ENCODE results near the gene SCUBE3.

Gene SCUBE3

DNA sequence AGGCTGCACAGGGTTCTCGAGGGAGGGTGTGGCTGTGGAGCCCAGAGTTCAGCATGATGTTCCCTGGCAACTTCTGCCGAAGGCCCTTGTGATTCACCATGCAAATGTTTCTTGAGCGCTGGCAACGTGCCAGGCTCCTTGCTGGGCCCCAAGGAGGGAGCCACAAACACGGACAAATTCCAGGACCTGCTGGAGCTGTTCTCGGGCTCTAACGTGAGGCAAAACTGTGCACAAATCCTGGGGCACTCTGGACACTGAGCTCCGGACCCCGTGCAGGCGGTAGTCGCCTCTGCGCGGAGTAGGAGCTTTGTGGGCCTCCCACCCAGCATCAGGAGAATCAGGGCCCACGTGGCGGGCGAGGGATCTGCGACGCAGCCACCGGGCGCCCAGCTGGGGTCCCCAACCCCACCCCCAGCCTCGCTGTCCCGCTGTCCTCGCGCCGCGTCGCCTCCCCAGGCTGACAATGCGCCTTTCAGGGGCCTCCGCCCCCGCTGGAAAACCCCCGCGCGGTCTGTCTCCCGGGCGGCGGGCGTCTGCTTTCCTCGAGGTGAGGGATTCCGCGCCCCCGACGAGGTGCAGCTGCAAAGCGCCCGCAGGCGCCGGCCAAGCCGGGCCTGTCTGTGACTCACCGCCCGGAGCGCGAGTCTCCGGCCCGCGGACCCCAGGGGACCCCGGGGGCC lies 31.7 kb upstream of the SCUBE3 start:
- DNase-seq = no peak

DNA sequence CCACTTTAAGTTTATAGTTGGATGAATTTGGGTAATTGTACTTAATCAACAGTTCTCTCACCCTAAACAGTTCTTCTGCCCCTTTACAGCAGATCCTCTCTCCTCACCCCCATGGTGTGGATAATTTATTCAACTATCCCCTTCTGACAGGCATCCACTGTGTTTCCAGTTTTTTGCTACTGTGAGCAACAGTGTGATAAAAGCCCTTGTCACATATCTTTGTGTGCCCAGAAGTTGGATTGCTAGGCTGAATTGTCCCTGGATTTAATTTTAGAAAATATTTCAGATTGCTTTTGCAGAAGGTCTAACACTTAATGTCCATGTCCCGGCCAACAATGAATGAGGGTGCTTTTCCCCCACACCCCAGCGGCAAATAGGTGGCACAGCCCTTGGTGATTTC lies 30.5 kb upstream of the SCUBE3 start:
- no peak for DNase-seq

DNA sequence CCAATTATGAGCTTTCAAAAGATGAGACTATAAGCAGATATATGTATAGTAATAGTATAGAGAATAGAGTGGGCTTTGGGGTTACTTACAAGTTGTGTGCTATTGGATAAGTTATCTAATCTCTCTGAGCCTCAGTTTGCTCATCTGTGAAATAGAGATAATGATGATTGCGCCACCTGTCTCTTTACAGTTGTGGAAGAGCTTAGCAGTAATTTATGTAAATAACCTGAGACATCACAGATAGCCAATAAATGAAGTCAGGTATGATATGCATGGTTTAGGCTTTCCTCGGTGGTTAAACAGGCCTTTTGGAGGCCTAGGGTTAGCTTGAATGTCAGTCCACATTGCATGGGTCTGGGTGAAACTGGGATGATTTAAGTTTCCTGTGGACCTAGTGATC lies 29.8 kb upstream of the SCUBE3 start:
- DNase-seq = no peak

DNA sequence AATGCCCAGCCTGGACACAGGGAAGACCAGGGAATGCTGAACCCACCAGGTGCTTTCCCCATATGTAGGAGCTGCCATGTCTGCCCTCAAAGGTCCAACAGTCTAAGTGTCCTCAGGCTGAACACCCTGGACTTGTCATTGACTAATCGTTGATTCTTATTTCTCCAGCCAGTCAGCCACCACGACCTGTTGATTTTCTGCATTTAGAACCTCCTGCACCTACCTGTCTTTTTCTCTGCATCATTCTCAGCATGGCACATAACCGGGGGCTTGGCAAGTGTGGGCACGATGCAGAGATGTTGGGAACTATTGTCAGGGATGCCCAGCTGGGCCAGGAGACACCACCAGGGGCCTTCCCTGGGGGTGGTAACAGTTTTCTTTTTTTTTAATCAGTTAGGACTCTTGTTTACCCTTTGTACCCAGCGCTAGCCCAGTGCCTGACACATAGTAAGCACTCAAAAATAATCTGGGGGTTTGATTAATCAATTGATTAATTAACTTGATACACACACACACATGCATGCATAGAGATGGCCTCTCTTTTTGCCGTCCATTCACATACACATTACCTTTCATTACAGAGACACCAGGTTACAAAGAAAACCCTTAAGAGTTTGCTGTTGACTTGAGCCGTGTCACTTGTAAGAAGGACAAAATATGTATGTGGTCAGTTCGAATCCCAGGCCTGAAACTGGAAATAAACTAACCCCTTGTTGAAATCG lies 29.0 kb upstream of the SCUBE3 start:
- no peak for DNase-seq

DNA sequence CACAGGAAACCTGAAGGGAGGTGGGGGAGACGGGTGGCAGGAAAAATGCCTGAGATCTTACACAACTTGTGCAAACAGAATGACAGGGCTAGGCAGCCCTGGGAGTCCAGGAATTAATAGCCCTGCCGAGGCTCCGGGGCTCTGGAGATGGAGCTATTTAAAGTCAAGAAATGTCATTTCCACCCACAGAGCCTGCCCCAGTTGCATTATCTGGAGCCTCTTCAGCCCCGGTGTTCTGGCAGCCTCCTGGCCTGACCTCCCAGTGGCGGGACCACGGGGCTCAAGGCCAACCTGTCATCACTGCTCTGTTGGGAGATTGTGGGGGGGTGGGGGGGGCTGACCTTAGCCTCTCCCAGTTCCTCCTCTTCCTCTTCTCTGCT lies 28.5 kb upstream of the SCUBE3 start:
- DNase-seq = no peak

DNA sequence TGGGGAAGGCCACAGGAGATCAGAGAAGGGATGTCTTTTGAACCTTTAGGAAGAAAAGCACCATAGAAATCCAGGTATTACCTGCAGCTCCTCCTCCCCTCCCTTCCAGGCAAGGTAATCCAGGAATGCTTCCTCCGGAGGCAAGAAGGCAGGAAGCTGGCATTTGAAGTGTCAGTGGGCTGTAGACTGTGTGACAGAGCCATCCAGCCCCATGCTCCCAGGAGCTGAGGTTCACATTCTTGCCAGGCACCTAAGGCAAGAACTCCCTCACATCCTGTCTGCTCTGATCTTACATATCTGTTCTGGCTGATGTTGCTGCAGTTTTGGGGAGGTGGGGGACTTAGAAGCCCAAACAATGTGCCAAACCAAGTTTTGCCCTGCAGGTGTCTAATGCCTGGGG lies 27.8 kb upstream of the SCUBE3 start:
- no peak for DNase-seq

DNA sequence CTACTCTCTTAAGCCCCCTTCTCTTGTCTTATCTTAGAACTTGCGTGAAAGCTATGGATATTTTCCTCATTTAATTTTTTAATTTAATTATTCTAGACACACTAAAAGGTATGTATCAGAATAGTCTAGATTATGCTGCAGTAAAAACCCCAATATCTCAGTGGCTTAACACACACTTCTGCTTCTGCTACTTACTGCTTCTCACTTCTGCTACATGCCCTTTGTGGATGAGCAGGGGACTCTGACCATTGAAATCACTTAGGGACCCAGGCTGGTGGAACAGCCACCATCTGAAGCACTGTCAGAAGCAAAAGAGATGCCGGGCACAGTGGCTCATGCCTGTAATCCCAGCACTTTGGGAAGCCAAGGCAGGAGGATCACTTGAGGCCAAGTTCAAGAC lies 27.2 kb upstream of the SCUBE3 start:
- DNase-seq = no peak

DNA sequence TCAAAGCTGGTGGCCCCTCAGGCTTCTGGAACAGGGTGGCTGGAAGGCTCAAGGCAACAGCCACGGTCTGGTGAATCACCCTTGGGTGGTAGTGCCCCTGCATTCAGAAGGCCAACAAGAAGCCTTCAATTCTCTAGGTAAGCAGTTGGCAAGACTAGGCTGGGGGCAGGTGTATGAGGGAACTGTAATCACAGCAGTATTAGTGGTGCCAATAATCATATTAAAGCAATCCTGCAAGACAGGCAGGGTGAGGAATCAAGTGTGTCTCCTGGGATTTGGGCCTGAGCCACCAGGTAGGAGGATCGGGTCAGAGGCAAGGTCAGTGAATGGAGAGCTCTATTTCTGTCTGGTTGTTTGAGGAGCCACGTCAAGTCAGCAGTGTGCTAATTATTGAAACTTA lies 24.9 kb upstream of the SCUBE3 start:
- no peak for DNase-seq

DNA sequence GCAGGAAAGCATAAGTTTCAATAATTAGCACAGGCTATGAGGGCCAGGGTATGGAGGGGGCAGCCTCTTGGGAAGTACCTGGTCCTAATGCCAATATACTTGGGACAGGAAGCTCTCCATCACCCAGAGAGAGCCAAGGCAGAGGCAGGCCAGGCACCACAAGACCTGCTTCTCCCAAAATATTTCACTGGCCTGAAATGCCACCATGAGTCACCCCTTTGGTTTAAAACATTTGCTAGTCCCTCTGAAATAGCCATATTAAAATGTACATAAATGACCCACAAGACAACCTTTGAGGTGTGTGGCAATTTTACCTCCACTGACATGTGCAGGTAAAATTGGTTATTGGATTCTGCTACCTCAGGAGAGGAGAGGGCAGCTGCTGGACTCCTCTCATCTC lies 23.4 kb upstream of the SCUBE3 start:
- no peak for DNase-seq

DNA sequence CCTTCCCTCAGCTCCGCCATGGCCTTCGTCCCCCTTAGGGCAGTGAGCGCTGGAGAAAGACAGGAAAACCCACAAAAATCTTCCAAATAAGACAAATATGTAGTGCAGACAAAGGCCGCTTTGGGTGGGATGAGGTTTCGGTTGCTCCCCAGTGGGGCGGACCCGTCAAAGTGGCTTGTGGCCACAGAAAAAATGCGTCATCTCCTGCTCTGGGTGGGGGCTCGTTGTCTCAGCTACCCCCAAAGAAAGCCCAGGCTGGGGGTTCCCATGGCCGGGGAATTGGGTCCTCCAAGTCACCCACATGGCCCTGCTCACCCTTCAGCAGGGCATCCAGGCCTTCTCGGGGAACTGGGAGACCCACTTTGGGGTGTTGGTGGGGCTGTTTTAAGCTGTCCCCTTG lies 21.9 kb upstream of the SCUBE3 start:
- no peak for DNase-seq

DNA sequence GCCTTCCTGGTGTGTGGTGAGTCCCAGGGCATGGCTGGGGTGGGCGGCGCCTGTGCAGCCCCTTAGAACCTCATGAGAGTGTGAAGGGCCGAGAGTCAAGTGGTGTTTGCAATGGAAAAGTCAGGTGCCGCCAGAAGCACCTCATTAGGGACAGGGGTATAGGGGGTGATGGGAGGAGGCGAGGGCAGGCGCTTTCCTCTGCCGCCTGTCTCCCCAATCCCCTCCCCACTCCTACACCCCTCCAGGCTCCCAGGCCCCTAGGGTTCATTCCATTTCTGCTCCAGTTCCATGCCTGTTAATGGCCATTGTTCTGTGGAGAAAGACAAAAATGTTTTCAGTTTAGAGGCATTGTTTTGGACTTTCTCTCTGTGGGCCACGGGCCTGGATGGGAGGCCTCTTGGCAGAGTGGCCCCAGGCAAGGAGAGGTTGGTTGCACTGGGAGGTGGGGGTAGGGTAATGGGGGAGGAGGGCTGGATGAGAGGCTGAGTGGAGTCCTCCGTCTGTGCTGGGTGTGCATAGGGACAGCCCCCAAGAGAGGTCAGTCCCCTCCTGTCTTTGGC lies 21.4 kb upstream of the SCUBE3 start:
- no peak for DNase-seq

DNA sequence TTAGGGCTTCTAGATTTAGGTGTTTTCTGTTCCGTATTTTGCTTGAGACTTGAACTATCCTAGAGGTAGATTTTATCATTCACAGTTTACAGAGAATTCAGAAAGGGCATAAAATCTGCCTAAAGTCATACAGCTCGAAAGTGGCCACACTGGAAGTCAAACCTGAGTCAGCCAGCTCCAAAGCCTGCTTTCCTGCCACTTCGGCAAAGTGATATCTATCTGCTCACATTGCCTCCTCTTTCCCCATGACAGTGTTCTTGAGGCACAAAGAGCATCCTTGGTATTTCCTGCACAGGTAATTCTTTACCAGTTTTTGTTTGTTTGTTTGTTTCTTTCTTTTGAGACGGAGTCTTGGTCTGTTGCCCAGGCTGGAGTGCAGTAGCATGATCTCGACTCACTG lies 19.4 kb upstream of the SCUBE3 start:
- DNase-seq = no peak

DNA sequence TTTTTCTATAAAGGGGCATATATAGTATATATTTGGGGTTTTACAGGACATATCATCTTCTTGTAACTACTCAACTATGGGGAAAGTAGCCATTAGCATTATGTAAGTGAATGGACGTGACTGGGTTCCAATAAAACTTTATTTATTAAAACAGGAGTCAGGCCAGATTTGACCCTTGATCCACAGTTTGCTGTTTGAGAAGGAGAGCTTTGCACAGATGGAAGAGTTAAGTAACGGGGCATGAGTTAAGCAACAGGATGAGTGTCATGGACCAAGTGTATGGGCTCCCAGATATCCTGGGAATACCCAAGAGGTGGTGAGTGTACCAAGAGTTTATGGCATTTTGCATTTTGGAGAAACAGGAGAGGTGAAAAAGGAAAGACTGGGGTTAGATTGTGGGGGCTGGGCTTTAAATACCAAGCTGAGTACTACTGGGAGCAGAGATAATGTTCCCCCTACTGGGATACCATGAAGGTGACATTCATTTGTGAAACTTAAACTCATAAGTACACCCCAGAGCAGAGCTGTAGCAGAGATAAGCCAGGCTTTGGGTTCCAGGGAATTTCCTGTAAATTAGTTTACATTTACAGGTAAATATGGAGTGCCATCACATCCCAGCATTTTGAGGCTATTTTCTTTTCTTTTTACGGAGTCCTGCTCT lies 18.5 kb upstream of the SCUBE3 start:
- DNase-seq = no peak

DNA sequence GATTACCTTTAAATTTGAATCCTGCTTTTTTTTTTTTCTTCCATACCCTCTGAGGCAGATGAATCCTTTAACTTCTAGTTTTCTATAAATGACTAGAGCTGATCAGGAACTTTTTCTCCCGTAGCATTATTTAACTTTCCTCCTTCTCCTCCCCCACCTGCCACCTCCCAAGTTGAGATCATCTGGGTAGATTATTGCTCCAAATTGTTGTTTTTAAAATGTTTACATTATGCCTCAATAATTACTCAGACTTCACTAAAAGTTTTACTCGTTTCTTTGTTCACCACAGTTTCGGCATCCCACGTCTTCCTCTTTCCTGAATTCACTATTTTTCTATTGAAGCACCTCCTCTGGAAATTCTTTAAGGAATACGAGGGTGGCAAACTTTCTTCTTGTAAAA lies 16.6 kb upstream of the SCUBE3 start:
- no peak for DNase-seq

DNA sequence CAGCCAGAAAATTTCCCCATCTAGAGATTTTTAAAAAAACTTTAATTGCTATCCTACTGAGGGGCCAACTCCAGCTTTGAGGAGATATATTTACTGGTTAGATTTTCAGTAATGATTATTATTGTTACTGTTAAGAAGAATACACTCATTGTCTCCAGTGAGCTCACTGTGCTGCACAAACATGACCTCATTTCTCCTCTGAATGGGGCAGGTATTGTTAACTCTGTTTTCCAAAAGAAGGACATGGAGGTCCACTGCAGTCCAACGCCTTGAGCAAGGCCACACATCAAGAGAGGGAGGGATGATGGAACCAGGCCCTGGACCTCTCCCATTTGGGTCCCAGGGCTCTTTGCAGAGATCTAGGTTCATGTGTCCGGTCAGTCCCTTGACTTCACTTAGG lies 13.9 kb upstream of the SCUBE3 start:
- DNase-seq = no peak

DNA sequence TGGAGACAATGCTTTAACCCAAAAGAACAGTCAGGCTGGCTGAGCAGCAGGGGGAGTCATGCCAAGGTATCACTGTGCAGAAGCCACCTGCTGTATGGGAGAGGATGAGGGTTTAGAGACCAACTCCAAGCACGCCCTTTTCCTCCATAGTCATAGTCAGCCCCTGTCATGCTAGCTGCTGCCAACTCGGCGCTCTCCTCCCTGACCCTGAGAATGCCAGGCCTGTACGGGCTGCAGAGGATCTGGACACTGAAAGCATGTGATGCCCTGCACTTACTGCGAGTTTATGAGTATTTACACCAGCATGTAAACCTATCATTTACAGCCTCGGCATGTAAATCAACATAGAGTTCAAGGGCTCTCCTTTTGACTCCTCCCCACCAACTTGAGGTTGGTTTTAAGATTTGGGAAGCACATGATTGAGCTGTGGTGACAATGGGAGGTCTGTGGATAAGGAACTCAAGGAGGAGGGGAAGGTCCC lies 11.7 kb upstream of the SCUBE3 start:
- DNase-seq = no peak

DNA sequence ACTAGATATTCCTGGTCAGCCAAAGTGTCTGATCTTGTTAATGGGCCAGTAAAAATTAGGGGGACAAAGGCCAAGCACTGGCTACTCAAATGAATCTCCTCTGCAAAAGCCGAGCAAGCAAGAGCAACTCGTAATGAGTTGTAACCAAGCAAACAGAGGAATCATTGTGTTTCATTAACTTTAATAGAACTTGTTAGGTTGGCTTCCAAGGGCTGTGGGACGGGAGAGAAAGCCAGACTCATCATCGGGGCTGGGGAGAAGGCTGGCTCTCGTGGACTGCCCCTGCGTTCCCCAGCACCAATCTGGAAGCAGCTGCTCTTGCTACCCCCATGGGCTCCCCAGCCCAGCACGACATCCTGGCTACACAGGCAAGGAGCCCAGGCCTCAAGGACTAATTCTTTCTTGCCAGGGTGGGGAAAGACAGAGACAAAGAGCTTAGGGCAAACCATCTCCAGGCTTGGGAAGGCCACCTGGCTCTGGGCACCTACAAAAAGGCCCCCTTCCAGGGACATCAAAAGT lies 10.5 kb upstream of the SCUBE3 start:
- no peak for DNase-seq

DNA sequence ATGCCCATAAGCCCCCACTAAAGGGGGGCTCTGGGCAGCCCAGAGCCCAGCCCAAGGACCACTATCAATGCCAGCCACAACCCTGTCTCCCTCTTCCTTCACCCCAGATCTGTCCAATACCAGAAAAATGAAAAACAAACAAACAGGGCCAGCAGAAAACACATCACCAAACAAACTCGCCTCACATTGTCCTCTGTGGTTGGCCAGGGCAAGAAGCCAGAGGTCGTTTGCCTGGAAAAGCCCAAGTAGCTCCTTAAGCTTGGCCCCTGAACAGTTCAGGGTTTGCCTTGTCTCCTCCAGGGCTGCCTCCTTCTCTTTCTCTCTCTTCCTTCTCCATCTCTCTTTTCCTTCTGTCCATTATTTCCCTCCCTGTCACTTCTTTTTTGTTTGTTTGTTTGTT lies 10.1 kb upstream of the SCUBE3 start:
- DNase-seq = no peak

DNA sequence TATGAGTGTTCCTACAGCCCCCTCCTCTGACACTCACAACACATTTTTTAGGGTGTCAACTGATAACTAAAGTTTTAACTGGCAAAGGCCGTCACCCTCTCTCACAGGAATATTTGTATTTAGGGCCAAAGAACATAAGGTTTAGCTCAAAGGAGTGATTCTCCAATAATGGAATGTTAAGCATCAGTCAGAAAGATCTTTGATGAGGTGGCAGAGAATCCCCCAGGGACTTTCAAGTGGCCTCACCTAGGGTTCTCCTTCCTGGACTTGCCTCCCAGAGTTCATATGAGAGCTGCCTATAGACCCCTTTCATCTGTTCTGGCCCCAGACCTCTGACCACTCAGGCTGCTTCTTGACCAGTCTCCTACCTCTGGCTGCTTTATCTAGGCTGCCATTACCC lies 7.4 kb upstream of the SCUBE3 start:
- DNase-seq = no peak

DNA sequence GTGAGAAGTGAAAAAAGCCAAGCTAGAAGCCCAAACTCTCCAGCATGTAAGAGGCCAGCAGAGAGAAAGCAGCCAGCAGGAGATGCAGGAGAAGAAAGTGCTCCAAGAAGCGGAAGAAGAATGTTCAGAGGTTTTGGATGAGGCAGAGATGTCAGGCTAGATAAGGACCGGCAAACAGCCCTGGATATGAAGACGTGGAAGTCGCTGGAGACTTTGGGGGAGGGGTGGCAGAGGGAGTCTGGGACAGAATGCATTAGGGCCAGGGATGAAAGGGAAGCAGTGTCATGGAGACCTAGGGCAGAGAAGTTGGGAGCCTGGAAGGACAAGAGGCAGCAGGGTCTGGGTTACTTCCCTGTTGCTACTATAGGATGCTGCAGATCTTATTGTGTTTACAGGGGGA lies 5.3 kb upstream of the SCUBE3 start:
- DNase-seq = no peak

DNA sequence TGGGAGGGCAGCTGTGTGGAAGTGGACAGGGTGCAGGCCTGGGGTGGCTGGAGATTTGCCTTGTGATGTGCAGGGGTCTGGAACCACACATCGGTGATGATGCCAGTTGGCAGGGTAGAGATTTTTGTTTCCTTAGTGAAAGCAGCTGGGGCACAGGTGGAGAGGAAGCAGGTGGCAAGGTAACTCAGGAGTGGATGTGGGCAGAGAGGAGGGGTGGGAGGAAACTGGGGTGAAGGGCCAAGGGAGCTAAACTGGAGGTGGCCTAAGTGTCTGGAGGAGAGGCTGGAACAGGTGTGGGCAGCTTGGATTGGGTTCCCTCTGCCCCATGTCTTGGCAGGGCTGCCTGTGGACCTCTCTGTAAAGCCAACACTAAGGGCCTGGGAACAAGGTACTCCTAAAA lies 4.7 kb upstream of the SCUBE3 start:
- no peak for DNase-seq

DNA sequence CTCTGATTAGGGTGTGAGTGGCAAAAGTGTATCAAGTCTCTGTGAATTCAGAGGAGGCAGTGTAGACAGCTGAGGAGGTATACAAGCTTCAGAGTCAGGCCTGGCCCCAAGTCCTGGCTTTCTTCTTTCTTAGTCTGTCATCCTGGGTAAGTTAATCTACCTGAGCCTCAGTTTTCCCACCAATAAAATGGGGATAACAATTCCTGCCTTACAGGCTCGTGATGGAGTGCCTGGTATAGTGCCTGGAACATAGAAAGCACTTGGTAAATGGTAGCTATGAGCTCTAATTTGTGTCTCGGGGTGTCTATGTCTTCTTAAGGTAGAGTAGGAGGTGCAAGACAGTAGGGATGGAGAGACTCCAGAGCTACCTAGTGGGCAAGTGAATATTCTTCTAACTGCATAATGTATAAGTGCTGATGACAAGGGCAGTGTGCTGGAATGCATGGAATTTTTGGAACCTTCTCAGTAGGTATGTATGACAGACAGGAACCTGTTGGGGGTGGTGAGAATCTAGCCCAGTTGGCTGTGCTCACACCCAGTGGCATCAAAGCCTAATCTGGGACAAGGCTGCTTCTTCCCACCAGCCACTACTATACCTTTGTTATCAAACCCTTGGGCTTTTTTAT lies 4.0 kb upstream of the SCUBE3 start:
- no peak for DNase-seq

DNA sequence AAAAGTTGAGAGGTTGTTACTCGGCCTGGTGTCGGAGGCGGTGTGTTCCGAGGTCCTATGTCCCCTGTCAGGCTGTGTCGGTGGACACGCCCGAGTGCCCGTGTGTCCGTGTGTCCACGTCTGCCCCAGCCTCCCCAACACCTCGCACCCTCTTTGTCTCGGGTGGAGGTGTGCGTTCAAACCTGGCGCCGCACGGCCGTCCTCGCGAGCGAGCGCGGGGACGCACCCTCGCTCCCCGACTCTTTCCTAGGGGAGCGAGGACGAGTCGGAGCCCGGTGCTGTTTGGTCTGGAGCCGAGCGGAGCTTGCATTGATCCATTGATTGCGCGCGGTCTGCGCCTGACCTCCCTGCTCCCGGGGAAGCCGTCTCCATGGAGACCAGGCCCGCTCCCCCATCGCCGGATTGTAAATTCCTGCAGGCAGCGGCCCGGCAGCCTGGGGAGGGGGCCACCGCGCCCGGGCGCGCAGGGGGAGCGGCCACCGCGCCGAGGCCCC lies 411 bp upstream of the SCUBE3 start:
- no peak for DNase-seq

Measured in CD4-positive, alpha-beta T cell treated with Interleukin-6 for 4 hours (primary cell).